GM21576 (cell line): ENCODE data around the gene CD226.
"Not testable (repeated sequence)": the region's sequence is repeated elsewhere in the genome, so short reads cannot be mapped to it uniquely, and the experiment has no call there.

Source experiments
- ATAC-seq: cut with Tn5 transposase; IDR thresholded peaks from one replicate; pipeline ENCODE4 v1.9.1; 2021; ENCODE audit warnings: mild to moderate bottlenecking, moderate library complexity; ENCODE audit not compliant: unreplicated experiment

The CD226 gene

DNA sequence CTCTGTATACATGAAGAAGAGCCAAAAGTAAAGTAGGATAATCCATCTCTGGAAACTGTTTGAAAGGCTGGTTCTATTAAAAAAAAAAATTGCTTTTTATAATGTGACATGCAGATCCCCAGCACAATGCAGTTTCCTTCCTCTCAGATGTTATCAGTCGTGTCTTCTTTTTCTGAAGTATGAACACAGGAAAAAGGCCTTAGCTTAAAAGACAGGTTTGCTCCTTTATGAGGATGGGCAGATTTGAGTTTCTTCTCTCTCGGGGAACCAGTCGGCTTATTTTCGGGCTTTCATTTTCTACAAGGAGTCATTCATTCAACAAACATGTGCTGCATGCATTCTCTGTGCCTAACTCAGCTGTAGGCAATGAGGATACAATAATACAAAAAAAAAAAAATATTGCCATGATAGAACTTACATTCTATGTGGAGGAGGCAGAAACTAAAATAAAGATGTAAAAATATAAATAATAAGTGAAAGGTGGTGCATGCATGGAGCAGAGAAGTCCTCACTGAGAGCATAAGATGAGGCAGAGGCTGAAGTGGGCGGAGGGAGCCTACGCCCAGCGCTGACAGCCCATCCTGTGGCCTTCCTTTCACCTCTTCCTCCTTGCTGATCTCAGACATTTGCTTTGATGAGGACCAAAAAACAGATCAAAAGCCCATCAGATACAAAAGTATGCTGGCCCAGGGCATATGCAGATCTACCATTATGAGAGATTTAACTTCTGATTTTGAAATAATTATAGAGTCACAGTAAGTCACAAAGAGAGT lies at the start of gene CD226:
TSS of gene CD226 (minus strand) at position 513 of the 773 bp plus-strand sequence. CDS start at position 46, 467 bp downstream.
- ATAC-seq, result peak; percentile 37

DNA sequence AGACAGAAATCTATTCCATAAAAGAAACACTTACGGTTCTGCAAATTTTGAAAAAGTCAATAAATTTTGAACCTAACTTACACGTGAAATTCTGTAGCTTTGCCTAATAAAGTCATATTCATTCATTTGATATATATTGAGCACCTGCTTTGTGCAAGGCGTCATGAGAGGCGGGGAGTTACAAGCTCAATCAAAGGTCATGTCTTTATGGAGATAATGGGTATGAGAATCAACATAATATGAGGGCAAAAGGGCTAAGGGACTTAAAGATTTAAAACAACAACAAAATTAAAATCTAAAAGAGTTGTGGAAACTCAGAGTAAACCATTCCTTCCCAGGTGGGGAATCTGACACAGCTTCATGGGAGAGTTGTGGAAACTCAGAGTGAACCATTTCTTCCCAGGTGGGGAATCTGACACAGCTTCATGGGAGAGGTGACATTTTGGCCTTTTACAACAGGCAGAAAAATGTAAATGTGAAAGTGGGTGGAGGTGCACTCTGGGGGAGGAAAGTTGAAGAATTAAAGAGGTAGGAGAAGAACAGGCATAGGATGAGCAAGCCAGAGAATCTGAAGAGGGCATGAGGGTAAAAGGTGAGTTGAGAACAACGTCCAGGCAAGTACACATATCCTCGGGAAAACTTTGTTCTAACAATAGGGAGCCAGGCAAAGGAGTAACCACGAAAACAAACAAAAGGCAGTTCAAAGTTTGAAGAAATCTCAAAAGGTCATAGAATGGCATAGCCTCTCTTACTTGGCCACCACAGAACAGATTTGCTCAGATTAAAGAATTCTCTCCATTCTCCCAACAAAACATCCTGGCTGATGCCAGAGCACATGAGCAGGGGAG lies 49.5 kb upstream of the CD226 start:
- ATAC-seq, result no peak

DNA sequence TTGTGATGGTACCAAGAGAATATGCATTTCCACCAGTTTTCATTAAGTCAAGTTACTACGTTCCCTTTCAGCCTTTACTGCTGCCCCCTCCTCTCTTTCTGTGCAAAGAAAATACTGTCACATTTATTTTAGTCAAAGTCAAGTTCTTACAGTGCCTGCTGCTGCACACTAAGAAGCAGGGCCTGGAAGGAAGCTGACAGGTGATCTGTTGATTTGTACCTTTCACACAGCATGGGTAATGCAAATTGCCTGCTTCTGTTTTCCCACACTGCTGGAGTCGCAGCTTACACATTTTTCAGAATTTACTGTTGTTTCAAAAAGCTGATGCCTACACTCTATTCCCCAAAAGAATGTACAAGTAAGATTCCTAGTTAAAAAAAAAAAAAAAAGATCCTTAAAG lies 48.7 kb upstream of the CD226 start:
- no peak for ATAC-seq

DNA sequence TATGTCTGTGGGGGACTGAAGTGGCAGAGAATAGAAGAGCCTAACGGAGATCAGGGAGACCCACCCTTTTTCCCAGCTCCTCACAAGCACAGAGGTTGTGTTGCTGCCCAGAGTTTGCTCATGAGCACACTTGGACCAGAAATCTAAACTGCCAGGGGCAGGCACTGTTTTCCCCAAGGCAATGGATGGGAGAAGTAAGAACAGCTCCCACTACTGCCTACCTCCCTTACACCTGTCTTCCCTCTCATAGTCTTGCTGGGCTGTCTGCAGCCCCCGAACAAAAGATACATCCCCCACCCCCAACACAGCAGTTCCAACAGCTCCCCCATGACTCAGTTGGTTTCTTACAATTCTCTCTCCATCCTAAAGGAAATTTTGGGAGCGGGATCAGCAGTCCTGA lies 48.1 kb upstream of the CD226 start:
- no peak for ATAC-seq

DNA sequence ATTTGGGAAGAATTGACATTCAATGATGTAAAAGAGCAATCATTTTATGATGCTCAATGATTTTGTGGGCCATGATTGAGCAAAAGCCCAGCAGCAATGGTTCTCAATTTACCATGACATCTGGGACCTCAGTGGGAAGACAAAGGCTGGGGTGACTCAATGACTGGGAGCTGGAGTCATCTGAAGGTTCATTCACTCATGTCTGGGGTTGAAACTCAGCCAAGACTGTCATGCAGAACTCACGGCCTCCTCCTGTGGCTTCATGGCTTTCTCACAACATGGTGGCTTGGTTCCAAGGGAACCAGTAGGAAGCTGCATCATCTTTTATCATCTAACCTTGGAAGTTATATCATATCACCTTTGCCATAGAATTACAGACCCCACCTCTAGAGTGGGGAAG lies 45.1 kb upstream of the CD226 start:
- ATAC-seq, result no peak

DNA sequence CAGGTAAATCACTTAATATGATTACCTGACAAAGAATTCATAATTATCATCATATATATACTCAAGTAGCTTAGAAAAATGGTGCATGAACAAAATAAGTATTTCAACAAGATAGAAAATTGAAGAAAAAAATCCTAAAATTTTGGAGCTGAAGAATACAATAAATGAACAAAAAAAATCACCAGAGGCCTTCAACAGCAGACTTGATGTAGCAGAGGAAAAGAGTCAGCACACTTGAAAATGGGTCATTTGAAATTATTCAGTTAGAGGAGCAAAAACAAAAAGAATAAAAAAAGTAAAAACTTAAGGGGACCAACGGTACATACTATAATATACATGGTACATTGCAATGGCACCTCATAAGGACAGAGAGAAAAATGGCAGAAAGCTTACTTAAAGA lies 40.2 kb upstream of the CD226 start:
- no peak for ATAC-seq

DNA sequence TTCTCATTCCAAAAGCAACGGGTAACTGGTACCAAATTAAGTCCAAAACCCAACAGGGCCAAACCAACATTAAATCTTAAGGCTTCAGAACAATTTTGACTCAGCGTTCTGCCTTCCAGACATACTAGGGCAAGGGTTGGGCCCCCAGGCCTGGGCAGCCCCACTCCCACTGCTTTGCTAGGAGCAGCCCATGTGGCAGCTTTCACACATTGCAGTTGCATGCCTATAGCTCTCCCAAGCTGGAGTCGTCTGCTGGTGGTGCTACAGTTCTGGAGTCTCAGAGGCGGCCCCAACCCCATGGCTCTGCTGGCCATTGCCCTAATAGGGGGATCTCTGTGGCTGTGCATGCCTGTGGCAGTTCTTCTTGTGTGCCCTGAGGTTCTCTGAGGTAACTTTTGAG lies 37.6 kb upstream of the CD226 start:
- no peak for ATAC-seq

DNA sequence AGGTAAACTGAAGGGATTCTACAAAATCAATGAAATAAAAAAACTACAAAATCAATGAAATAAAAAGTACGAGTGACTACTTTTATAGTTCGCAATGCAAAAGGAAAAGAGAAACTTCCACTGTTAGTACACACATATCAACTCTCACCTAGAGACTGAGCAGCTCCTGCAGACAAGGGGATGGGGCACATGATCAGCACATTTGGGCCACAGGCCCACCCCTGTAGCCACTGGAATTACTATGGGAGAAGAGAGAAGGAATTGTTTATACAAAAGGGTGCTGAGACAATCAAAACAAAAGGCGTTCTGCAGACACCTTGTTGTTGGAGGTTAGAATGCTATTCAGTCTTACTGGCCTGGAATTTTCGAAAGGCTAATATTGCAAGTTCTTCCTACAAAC lies 34.7 kb upstream of the CD226 start:
- ATAC-seq, result no peak

DNA sequence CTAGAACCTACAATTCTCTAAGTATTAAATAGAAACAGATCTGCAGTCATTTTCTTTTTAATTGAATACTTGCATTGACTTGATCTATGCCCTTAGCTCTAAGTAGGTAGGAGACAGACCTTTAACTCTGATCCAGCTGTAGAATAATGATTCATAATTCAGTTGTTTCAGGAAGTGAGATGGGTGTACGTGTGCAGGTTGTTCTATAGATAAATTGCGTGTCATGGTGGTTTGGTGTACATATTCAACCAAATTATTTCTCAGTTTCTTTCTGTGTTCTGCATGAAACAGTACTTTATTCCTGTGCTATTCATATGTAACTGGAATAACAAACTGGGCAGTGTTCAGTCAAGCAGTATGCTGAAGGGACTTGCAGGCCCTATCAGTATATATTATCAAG lies 34.3 kb upstream of the CD226 start:
- ATAC-seq, result peak; percentile 41

DNA sequence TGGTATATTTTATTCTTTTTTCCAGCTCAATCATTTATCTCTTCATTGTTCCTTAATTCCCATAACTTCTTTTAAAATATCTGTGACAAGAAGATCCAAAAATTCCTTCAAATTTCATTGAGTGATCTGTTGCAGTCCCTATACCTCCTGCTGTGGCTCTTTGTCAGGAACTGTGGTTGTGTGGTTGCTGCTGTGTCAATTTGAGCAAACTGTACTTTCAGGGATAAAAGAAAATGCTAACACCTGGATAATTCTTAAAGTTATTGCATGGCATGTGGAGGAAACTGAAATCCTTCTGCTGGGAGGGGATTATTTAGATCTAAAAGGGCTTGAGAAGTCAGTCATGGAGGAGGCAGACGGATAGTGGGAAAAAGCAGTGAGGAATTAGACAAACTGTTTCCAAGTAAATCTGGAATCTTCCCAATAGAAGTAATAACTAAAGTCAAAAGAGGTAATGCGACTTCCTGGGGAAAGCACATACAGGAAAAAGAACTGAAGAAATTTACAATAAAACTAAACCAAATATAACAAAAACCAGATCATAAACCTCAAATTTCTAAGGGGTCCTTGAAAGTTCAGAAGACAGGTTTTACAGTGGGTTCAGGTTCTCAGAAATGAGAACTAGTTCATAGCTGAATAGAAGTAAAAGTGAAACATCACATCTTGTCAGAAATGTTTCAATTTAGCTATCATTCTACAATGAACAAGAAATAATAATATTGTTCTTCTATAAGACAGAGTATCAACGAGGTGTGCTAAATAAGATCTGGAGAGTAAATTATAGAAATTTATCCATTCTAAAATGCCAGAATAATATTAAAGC lies 33.5 kb upstream of the CD226 start:
- ATAC-seq, result no peak

DNA sequence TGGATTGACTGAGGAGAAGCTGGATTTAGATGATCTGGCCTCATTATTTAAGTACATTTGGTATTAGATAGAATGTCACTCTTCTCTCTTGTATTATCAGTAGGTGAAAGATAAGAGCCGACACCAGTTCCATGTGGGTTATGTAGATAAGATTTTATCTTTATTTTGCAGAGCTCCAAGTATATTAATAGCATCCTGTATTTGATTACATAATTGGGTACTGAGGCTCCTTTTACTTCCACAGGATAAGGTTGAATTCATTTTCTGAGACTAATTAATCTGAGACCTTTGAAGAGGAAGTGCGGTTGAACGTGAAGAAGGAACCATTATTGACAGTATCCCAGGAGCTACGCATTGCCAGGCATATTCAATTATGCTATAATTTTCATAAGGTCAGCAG lies 32.8 kb upstream of the CD226 start:
- no peak for ATAC-seq

DNA sequence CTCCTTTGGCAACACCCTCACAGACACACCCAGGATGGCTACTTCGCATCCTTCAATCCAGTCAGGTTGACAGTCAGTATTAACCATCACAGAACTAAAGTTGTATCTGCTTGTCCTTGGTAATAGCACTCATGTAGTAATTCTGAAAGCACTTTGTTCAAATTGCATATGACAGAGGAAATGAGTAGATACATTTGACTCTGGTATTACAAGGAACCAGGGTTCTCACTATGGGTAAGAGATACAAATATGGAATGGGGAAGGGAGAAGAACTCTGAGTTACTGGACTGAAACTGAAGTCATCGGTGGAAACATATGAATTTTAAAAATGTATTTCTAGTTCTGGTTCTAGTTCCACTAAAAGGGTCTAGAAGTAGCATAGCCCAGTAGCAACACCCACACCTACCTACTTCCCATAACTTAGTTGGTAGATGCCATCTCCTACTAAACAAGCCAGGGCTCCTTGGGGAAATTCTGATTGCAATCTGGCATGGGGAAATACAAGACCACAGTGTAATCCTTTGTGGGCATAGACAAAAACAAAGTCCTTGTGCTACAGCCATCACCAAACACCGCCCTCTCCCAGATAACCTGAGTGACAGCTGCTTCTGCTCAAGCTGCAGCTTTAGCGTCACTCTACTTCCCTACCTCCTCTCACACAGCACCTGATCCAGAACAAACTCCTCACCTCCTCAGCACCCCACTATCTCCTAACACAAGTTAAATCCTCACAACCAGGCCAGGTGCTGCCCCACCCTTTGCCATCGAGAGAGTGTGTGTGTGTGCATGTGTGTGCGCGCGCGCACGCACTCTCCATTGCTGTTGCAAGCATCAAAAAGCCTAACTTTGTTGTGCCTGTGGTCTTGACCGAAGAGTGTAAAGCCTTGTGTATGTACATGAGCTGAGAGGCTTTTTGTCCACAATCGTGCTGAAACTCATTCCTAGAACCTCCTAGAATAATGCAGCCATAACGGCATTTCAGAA lies 31.4 kb upstream of the CD226 start:
- ATAC-seq, result peak; percentile 84

DNA sequence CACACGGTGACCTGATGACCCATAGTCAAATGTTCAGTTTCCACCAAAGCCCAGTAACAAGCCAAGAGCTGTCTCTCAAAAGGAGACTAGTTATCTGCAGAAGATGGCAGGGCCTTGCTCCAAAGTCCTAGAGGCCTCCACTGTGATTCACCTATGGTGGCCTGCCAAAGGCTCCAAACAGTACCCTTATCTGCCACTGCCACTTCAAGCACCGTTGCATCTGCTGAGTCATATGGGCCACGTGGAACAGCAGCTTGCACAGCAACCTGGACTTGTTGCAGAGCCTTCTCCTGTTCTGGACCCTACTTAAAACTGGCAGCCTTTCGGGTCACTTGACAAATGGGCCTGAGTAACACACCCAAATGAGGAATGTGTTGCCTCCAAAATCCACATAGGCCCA lies 27.6 kb upstream of the CD226 start:
- ATAC-seq, result not testable (repeated sequence)

DNA sequence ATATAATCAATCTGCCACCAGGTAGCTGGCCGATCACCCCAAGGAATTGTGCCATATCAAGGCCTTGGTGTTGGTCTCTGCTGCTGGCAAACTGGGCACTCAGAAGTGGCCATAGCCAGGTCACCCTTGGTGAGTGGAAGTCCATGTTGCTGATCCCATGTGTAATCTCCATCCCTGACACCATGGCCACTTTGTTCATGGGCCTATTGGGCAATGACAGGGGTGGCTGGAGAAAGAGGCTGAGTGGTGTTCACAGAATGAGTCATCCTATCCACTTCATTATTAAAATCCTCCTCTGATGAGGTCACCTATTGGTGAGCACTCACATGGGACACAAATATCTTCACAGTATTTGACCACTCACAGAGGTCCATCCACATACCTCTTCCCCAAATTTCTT lies 26.7 kb upstream of the CD226 start:
- ATAC-seq, result no peak

DNA sequence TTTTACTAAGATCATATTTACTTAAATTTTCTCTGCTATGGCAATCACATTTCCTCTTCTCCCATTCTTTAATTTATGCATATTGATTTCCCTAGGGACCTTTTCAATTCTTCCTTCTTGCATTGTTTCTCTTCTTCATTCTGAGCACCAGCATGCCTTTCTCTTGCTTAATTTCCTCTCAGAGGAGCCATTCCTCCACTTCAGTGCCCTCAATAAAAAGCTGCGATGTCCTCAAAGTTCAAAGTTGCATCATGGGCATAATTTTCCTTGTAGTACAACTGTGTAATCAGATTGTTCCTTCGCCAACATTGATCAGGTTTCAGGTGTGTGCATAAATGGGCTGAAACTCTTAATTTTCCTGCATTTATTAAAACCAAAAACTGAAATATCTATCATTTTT lies 21.8 kb upstream of the CD226 start:
- ATAC-seq, result no peak

DNA sequence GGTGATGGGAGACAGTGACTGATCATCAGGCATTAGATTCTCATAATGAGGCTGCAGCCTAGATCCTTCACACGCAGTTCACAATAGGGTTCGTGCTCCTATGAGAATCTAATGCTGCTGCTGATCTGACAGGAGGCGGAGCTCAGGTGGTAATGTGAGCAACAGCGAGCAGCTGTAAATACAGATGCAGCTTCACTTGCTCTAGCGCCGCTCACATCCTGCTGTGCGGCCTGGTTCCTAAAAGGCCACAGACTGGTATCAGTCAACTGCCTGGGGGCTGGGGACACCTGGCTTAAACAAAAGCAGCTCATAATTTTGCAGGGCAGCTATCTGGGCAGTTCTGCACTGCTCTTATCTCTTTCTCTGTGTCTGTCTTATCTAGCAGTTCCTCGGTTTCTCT lies 20.4 kb upstream of the CD226 start:
- peak; percentile 96 for ATAC-seq

DNA sequence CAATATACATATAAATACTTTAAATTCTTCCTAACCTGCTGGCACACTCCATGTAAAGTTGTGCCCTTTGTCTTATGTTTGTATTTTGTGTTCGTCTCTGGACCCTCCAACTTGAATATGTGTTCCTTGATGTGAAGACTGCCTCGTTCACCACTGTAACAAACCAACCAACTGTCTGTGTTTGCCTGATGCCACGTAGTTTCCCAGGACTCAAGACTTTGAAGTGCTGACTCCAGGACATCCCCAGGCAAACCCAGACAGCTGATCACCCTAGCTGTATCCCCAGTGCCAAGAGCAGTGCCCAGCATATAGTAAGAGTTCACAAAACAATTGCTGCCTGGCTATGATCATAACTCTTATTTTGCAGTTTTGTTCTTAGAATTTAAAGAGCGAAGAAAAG lies 15.5 kb upstream of the CD226 start:
- ATAC-seq, result no peak

DNA sequence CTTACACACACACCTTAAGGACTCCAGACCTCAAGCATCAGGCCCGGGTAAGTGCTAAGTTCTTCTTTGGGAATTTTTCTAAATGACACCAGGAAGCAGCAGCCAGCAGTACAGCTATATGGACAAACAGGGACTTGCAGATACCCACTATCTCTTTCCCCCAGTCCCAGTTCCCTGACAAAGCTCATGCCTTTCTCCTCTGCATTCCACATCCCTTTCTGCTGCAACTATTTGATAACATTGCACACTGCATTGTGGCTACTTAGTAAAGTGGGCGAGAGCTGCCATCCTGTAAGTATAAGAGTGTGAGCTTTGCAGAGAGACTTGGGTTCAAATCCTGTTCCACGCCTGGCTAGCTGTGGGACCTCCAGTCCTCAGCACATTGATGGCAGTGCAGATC lies 14.0 kb upstream of the CD226 start:
- ATAC-seq, result no peak

DNA sequence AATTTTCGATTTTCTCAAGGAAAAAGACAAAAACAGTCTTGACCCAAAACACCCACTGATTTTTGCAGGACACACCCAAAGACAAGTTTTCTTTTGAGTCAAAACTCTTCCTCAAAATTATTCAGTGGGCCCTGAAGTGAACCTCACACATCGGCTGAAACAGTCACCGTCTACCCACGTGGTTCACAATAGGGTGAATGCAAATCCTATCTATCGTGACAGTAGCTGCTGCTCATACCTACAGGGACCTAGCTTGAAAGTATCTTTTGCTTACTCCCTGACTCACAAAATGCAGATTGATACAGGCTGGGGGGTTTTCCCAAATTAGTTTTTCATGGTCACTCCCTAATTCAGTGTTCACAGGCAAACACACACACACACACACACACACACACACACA lies 10.7 kb upstream of the CD226 start:
- peak; percentile 46 for ATAC-seq

DNA sequence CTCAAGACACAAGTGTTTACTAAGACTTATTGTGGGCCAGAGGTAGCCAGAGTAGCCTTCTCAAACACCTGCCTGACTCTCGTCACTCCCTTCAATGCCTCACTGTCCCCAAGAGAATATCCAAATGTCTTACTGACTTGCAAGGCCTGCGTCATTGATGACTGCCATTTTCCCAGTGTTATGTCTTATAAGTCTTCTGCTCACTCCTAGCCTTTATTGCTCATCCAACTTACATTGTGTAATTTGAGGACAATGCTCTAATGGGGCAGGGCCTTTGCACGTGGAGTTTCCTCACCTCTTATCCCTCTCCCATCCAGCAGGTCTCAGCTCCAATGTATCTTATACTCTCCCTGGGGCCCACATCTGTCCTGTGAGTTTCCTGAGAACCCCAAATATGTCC lies 10.1 kb upstream of the CD226 start:
- no peak for ATAC-seq
